GM19025 (cell line): ENCODE measurements around the gene ZNF511.

ENCODE experiments used
- ATAC-seq: cut with Tn5 transposase; IDR thresholded peaks from one replicate; pipeline ENCODE4 v1.9.1; 2021; ENCODE audit warnings: mild to moderate bottlenecking, low read depth, moderate library complexity; ENCODE audit not compliant: unreplicated experiment

ZNF511 gene

GRCh38 chr10:133273534-133274143 is 35.1 kb upstream of the ZNF511 start:
- no peak for ATAC-seq

- peak; percentile 41 for ATAC-seq
Observed at GRCh38 chr10:133274751-133275683, 33.7 kb upstream of the ZNF511 start.

- peak; percentile 27 for ATAC-seq
Observed at GRCh38 chr10:133275684-133276092, 33.0 kb upstream of the ZNF511 start.

- no peak for ATAC-seq
Observed at GRCh38 chr10:133276100-133276434, 32.6 kb upstream of the ZNF511 start.

- peak; percentile 45 for ATAC-seq
Observed at GRCh38 chr10:133276435-133277201, 32.1 kb upstream of the ZNF511 start, which contains the start of gene ADAM8. ADAM8 (minus strand) TSS chr10:133276868; CDS start chr10:133276817, 51 bp downstream.

GRCh38 chr10:133277277-133277992 is 31.3 kb upstream of the ZNF511 start:
- no peak for ATAC-seq

GRCh38 chr10:133277993-133278576 is 30.6 kb upstream of the ZNF511 start:
- no peak for ATAC-seq

- ATAC-seq = peak; percentile 31
Observed at GRCh38 chr10:133278577-133279265, 30.0 kb upstream of the ZNF511 start.

GRCh38 chr10:133279326-133280226 is 29.1 kb upstream of the ZNF511 start:
- no peak for ATAC-seq

GRCh38 chr10:133280391-133281059 is 28.2 kb upstream of the ZNF511 start:
- no peak for ATAC-seq

GRCh38 chr10:133281084-133281483 is 27.6 kb upstream of the ZNF511 start:
- no peak for ATAC-seq

GRCh38 chr10:133281628-133282372 is 26.9 kb upstream of the ZNF511 start:
- no peak for ATAC-seq

- no peak for ATAC-seq
Observed at GRCh38 chr10:133282846-133283390, 25.8 kb upstream of the ZNF511 start.

- ATAC-seq = no peak
Observed at GRCh38 chr10:133283931-133284330, 24.8 kb upstream of the ZNF511 start.

- no peak for ATAC-seq
Observed at GRCh38 chr10:133285217-133285616, 23.5 kb upstream of the ZNF511 start.

GRCh38 chr10:133286366-133286765 is 22.3 kb upstream of the ZNF511 start:
- ATAC-seq = no peak
